Middle frontal gyrus (tissue), 1 donor: ENCODE data around the gene B3GAT3.
"Not testable (repeated sequence)": the region's sequence is repeated elsewhere in the genome, so short reads cannot be mapped to it uniquely, and the experiment has no call there.

Source experiments
- DNase-seq: peaks from one replicate; pipeline ENCODE4 v3.0.0-alpha.2; 2015; ENCODE audit warnings: low spot score; ENCODE audit errors: extremely low spot score

Gene B3GAT3

GRCh38 chr11:62621567-62622470 is at the start of gene B3GAT3:
Gene B3GAT3 (minus strand): TSS chr11:62621986. CDS start chr11:62621947, 39 bp downstream.
- peak; percentile 95 for DNase-seq

GRCh38 chr11:62671236-62671607 is 49.4 kb upstream of the B3GAT3 start:
- no peak for DNase-seq

GRCh38 chr11:62669420-62670161 is 47.8 kb upstream of the B3GAT3 start:
- no peak for DNase-seq

GRCh38 chr11:62667460-62667859 is 45.7 kb upstream of the B3GAT3 start:
- no peak for DNase-seq

- DNase-seq = no peak
Observed at GRCh38 chr11:62666259-62666926, 44.6 kb upstream of the B3GAT3 start.

GRCh38 chr11:62665599-62666258 is 43.9 kb upstream of the B3GAT3 start:
- no peak for DNase-seq

- DNase-seq = peak; percentile 93
Observed at GRCh38 chr11:62665075-62665598, 43.4 kb upstream of the B3GAT3 start, which contains the start of the genes C11orf98 and CSKMT. Gene C11orf98 (minus strand): TSS chr11:62665210. CDS start chr11:62665169, 41 bp downstream. Gene CSKMT (plus strand): TSS chr11:62665312. CDS start chr11:62665880, 568 bp downstream.

GRCh38 chr11:62664405-62665074 is 42.8 kb upstream of the B3GAT3 start:
- DNase-seq = no peak

- no peak for DNase-seq
Observed at GRCh38 chr11:62656796-62657429, 35.1 kb upstream of the B3GAT3 start.

- no peak for DNase-seq
Observed at GRCh38 chr11:62654297-62654696, 32.5 kb upstream of the B3GAT3 start.

GRCh38 chr11:62652161-62653006 is 30.6 kb upstream of the B3GAT3 start:
- no peak for DNase-seq

- not testable (repeated sequence) for DNase-seq
Observed at GRCh38 chr11:62650283-62650682, 28.5 kb upstream of the B3GAT3 start.

GRCh38 chr11:62649486-62649885 is 27.7 kb upstream of the B3GAT3 start:
- DNase-seq = no peak

GRCh38 chr11:62648967-62649364 is 27.2 kb upstream of the B3GAT3 start:
- DNase-seq = no peak

GRCh38 chr11:62648185-62648966 is 26.6 kb upstream of the B3GAT3 start:
- DNase-seq = no peak

GRCh38 chr11:62647609-62648005 is 25.8 kb upstream of the B3GAT3 start:
- no peak for DNase-seq

GRCh38 chr11:62646825-62647608 is 25.2 kb upstream of the B3GAT3 start:
- no peak for DNase-seq
